ENCODE measurements around the gene TRIM63. TPM values are rescaled to one million over a fixed set of nuclear protein-coding genes. Genes with fewer than 3 reads are reported as not detected.

TRIM63 gene
- total and polyA plus RNA-seq, 2 donors (not counting 1 experiment from before 2014, with no cell fraction given) = not detected

DNA sequence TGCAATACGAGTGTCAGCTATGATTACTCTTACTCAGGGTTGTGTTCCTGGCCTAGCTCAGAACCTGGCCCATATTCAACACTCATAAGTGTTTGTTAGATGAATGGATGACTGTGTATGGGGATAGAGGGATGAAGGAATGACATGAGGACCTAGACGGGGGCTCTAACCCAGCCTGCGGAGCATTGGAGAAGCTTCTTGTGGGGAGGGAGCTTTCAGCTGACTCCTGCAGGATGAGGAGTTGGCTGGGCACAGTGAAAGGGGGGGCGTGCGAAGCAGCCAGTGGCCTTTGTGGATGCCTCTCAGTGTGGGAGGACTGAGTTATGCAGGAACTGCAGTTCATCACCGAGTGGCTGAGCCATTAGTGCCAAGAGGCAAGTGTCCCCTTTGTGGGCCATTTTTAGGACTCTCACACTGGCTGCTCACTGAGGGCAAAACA lies 47.1 kb downstream of the TRIM63 start:
- Mint-ChIP-seq H3K9me3 (ENCODE audit: insufficient read depth) (no peaks in the 10 kb centered on the region), H3K4me3 (no peak overlapping the region), H3K27me3 (peaks cover 8% of the 10 kb centered on the region), H3K27ac (no peak overlapping the region), H3K4me1 (no peaks in the 10 kb centered on the region)
- Histone ChIP-seq H3K27me3 (replicated peaks in 1 of 4; ENCODE audit: control extremely low read depth in 1 of 4, control insufficient read depth in 3 of 4, insufficient read depth in 4 of 4, low read length in 3 of 4) (peaks cover 0 to 3% (median 0%) of the 10 kb centered on the region in 4 experiments), H3K79me2 (ENCODE audit: control insufficient read depth, insufficient read depth, low read length) (no peaks in the 10 kb centered on the region), H2AFZ (ENCODE audit: insufficient read depth, low read depth, low read length, poor library complexity, severe bottlenecking) (no peak overlapping the region), H4K20me1 (ENCODE audit: control insufficient read depth, insufficient read depth, low read length, poor library complexity, severe bottlenecking) (no peaks in the 10 kb centered on the region), H3K4me2 (replicated peaks; ENCODE audit: low read depth, low read length, poor library complexity, severe bottlenecking) (no peak overlapping the region), H3K4me3 (ENCODE audit: control extremely low read depth in 1 of 5, extremely low read depth in 1 of 5, insufficient read depth in 1 of 5, low read depth in 2 of 5, low read length in 4 of 5) (no peak overlapping the region), H3K9me3 (ENCODE audit: control extremely low read depth in 1 of 3, control insufficient read depth in 2 of 3, insufficient read depth in 1 of 3, low read length in 2 of 3) (no peaks in the 10 kb centered on the region), H3K4me1 (ENCODE audit: control insufficient read depth in 2 of 2, insufficient read depth in 2 of 2, low read length in 2 of 2) (no peaks in the 10 kb centered on the region), H3K36me3 (replicated peaks in 1 of 2; ENCODE audit: control extremely low read depth in 1 of 2, control insufficient read depth in 1 of 2, extremely low read depth in 1 of 2, insufficient read depth in 2 of 2, low read length in 1 of 2) (no peaks in the 10 kb centered on the region), H3K27ac (ENCODE audit: low read length in 2 of 2) (no peak overlapping the region), H3K9ac (ENCODE audit: low read length) (no peak overlapping the region)
- ATAC-seq (ENCODE audit: low read depth) (no peak), DNase-seq (no peak)
- ChIA-PET CTCF (interaction anchor here (1.0 kb wide), 1 partner anchor 768 kb away, joined by 3 read pairs; no protein-coding TSS in a partner anchor), POLR2A (no interaction called here)
- WGBS (ENCODE audit: insufficient coverage) = 95% methylated on average over 5 of the region's 6 CpGs
- intact Hi-C loops (cut with micrococcal nuclease) = no loop called here
- TF ChIP-seq, protein P1, sequence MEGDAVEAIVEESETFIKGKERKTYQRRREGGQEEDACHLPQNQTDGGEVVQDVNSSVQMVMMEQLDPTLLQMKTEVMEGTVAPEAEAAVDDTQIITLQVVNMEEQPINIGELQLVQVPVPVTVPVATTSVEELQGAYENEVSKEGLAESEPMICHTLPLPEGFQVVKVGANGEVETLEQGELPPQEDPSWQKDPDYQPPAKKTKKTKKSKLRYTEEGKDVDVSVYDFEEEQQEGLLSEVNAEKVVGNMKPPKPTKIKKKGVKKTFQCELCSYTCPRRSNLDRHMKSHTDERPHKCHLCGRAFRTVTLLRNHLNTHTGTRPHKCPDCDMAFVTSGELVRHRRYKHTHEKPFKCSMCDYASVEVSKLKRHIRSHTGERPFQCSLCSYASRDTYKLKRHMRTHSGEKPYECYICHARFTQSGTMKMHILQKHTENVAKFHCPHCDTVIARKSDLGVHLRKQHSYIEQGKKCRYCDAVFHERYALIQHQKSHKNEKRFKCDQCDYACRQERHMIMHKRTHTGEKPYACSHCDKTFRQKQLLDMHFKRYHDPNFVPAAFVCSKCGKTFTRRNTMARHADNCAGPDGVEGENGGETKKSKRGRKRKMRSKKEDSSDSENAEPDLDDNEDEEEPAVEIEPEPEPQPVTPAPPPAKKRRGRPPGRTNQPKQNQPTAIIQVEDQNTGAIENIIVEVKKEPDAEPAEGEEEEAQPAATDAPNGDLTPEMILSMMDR (IDR thresholded peaks at IDR 0.05) = no peak
- TF ChIP-seq EZH2 (IDR thresholded peaks at IDR 0.05; ENCODE audit: borderline replicate concordance, insufficient read depth, low read depth, low read length, poor library complexity, severe bottlenecking) = no peak

DNA sequence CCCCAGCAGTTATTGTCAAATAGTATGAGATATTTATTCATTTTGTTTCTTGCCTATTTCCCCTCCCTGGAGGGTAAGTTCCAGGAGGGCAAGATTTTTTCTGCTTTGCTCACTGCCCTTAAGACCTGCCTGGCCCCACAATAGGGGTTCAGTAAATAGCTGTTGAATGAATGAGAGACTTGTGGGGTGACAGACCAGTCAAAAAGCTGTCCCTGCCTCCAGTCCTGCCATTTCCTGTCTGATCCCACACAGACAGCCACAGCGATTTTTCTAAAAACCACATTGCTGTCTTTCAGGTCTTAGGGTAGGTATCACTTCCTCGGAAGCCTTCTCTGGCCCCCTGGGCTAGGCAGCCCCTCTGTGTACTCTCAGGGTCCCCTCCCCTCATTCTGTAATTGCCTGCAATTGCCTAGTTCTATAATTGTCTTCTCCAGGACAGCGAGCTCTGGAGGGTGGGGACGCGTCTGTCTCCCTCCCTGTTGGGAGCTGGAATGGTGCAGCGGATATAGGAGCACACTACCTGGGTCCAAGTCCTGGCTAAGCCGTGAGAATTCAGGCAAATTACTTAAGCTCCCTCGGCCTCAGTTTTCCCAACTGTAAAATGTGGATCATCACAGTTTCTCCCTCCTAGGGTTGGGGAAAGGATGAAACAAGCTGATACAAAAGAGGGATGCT lies 47.7 kb downstream of the TRIM63 start:
- Histone ChIP-seq H3K79me2 (ENCODE audit: control insufficient read depth, insufficient read depth, low read length) (no peaks in the 10 kb centered on the region), H2AFZ (ENCODE audit: insufficient read depth, low read depth, low read length, poor library complexity, severe bottlenecking) (no peak overlapping the region), H4K20me1 (ENCODE audit: control insufficient read depth, insufficient read depth, low read length, poor library complexity, severe bottlenecking) (no peaks in the 10 kb centered on the region), H3K36me3 (replicated peaks in 1 of 2; ENCODE audit: control extremely low read depth in 1 of 2, control insufficient read depth in 1 of 2, extremely low read depth in 1 of 2, insufficient read depth in 2 of 2, low read length in 1 of 2) (no peaks in the 10 kb centered on the region), H3K4me3 (ENCODE audit: control extremely low read depth in 1 of 5, extremely low read depth in 1 of 5, insufficient read depth in 1 of 5, low read depth in 2 of 5, low read length in 4 of 5) (no peak overlapping the region), H3K4me2 (replicated peaks; ENCODE audit: low read depth, low read length, poor library complexity, severe bottlenecking) (no peak overlapping the region), H3K9ac (ENCODE audit: low read length) (no peak overlapping the region), H3K4me1 (ENCODE audit: control insufficient read depth in 2 of 2, insufficient read depth in 2 of 2, low read length in 2 of 2) (no peaks in the 10 kb centered on the region), H3K27ac (ENCODE audit: low read length in 2 of 2) (no peak overlapping the region), H3K9me3 (ENCODE audit: control extremely low read depth in 1 of 3, control insufficient read depth in 2 of 3, insufficient read depth in 1 of 3, low read length in 2 of 3) (no peaks in the 10 kb centered on the region), H3K27me3 (replicated peaks in 1 of 4; ENCODE audit: control extremely low read depth in 1 of 4, control insufficient read depth in 3 of 4, insufficient read depth in 4 of 4, low read length in 3 of 4) (peaks cover 0 to 3% (median 0%) of the 10 kb centered on the region in 4 experiments)
- 50% methylated on average over 4 of the region's 8 CpGs for WGBS (ENCODE audit: insufficient coverage)
- Mint-ChIP-seq H3K4me3 (no peak overlapping the region), H3K27me3 (peaks cover 8% of the 10 kb centered on the region), H3K27ac (no peak overlapping the region), H3K4me1 (no peaks in the 10 kb centered on the region), H3K9me3 (ENCODE audit: insufficient read depth) (no peaks in the 10 kb centered on the region)
- CTCF ChIA-PET = interaction anchor here (1.0 kb wide), 1 partner anchor 769 kb away, joined by 3 read pairs; no protein-coding TSS in a partner anchor
- DNase-seq = no peak
- no peak for ATAC-seq (ENCODE audit: low read depth)
- intact Hi-C loops (cut with micrococcal nuclease) = no loop called here
- POLR2A ChIA-PET = no interaction called here
- TF ChIP-seq, protein P1 (IDR thresholded peaks at IDR 0.05) = no peak
- TF ChIP-seq EZH2 (IDR thresholded peaks at IDR 0.05; ENCODE audit: borderline replicate concordance, insufficient read depth, low read depth, low read length, poor library complexity, severe bottlenecking) = no peak

Measured in B cell (primary cell).